HG03280 (cell line): ENCODE results near the gene SAT2.

Experiments
- ATAC-seq: cut with Tn5 transposase; IDR thresholded peaks from one replicate; pipeline ENCODE4 v1.9.1; 2021; ENCODE audit warnings: mild to moderate bottlenecking, moderate library complexity; ENCODE audit not compliant: unreplicated experiment

SAT2 gene

DNA sequence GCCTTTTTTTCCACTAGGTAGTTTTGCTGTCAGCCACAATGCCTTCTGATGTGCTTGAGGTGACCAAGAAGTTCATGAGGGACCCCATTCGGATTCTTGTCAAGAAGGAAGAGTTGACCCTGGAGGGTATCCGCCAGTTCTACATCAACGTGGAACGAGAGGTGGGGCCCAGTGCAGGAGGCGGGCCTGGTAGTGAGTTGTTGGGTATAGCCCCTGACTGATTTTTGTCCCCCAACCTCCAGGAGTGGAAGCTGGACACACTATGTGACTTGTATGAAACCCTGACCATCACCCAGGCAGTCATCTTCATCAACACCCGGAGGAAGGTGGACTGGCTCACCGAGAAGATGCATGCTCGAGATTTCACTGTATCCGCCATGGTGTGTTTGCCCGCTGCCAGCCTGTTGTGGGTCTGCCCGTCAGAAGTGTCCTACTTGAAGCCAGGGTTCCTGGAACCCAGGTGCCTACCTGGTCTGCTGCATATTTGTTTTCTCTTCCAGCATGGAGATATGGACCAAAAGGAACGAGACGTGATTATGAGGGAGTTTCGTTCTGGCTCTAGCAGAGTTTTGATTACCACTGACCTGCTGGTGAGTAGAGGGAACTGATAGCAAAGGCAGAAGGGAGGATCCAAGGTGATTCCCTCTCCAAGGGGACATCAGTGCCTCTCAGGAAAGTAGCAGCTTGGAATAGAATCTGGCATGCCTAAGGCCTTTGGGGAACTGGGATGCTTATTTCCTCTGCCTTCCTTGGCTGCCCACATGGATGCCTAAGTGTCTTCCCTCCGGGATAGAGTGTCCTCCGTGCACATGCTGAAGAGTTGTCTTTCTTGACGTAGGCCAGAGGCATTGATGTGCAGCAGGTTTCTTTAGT, 50.1 kb downstream of the SAT2 start:
- no peak for ATAC-seq

GRCh38 chr17:7576432-7576937, 51.1 kb downstream of the SAT2 start:
- ATAC-seq, result no peak
